K562 (cell line): ENCODE data around the gene CHCHD10. TPM values are rescaled to one million over a fixed set of nuclear protein-coding genes. Genes with fewer than 3 reads are reported as not detected.
A peak's percentile ranks its signal among the peaks of the same experiment; 100 is the strongest.

Source experiments
- ATAC-seq: fragments of 200-7000 bp; cut with Tn5 transposase; 3 replicates; pipeline ENCODE4 v1.9.1; 2020; ENCODE audit warnings: moderate library complexity
- BruUV-seq: library from RNA; stranded (reverse); fragments of 400-500 nt; replicated peaks from 2 replicates; lab custom pipeline; 2021; lab: Mats Ljungman, UMichigan
- CTCF ChIA-PET: fragments of 300-600 bp; formaldehyde crosslinking; extraction: SDS; loops from one replicate; lab custom pipeline; 2021; ENCODE audit warnings: low intra/inter-chr PET ratio; lab: Yijun Ruan, JAX
- POLR2A ChIA-PET: fragments of 300-600, 350-650 bp; sonication (Branson Sonifier 250); formaldehyde crosslinking; extraction: SDS; loops from one replicate; lab custom pipeline; 2021; ENCODE audit warnings: antibody characterized with exemption, inconsistent platforms; lab: Yijun Ruan, JAX
- DNase-seq, 4 experiments: peaks; one replicate each; pipeline versions ENCODE4 v3.0.0 to v3.0.0-alpha.2; 2011 to 2018; ENCODE audit warnings: low spot score in 3 of 4, mixed read lengths in 3 of 4; ENCODE audit errors: extremely low read depth in 1 of 4
- FAIRE-seq: peaks from 2 replicates; lab custom pipeline; 2011; peaks lifted over from hg19 to GRCh38; lab: Jason Lieb, UNC
- H2AFZ ChIP-seq: 2 replicates; pipeline ENCODE4 v1.6.0; 2011; ENCODE audit warnings: low read depth, low read length, control low read depth, inconsistent platforms
- H3K27ac ChIP-seq: fragments of 200-600 bp; 3 replicates; pipeline ENCODE4 v1.8.0; 2011; ENCODE audit warnings: low read depth, mild to moderate bottlenecking, control low read depth, inconsistent platforms, low read length, moderate library complexity, mixed read lengths; ENCODE audit errors: extremely low read depth
- H3K27me3 ChIP-seq, 2 experiments: fragments of 300-600 bp in 1 of 2; 2 replicates in 1 of 2; 3 replicates in 1 of 2; pipeline versions ENCODE4 v1.6.0 to v1.8.0; 2011; ENCODE audit warnings: inconsistent platforms in 2 of 2, low read length in 2 of 2, mild to moderate bottlenecking in 1 of 2, mixed read lengths in 1 of 2, moderate library complexity in 1 of 2; ENCODE audit not compliant: control insufficient read depth in 2 of 2, insufficient read depth in 2 of 2
- H3K36me3 ChIP-seq: fragments of 300-600 bp; 3 replicates; pipeline ENCODE4 v1.8.0; 2011; ENCODE audit warnings: mild to moderate bottlenecking, low read length, inconsistent platforms; ENCODE audit not compliant: control insufficient read depth, insufficient read depth
- H3K4me1 ChIP-seq, 2 experiments: fragments of 200-600 bp in 1 of 2; replicated peaks in 1 of 2; 2 replicates in 1 of 2; 3 replicates in 1 of 2; pipeline versions ENCODE4 v1.5.1 to v1.8.0; 2011; ENCODE audit warnings: inconsistent platforms in 2 of 2, low read length in 2 of 2, mild to moderate bottlenecking in 1 of 2, mixed read lengths in 1 of 2, moderate library complexity in 1 of 2; ENCODE audit not compliant: control insufficient read depth in 2 of 2, insufficient read depth in 2 of 2
- H3K4me2 ChIP-seq: 2 replicates; pipeline ENCODE4 v1.6.1; 2011; ENCODE audit warnings: low read length, control low read depth, inconsistent platforms, mixed read lengths; ENCODE audit not compliant: insufficient read depth
- H3K4me3 ChIP-seq: fragments of 200-600 bp; sonication (generic), shearing (Covaris generic); 2 replicates; pipeline ENCODE4 v1.5.1; 2016; ENCODE audit warnings: control low read depth, inconsistent platforms
- H3K79me2 ChIP-seq: fragments of 200-600 bp; 3 replicates; pipeline ENCODE4 v1.8.0; 2011; ENCODE audit warnings: low read length, inconsistent platforms; ENCODE audit not compliant: control insufficient read depth, insufficient read depth
- H3K9ac ChIP-seq, 2 experiments: 2 replicates each; pipeline versions ENCODE4 v1.6.0 to v1.6.1; 2011; ENCODE audit warnings: low read depth in 2 of 2, low read length in 2 of 2, control low read depth in 1 of 2, inconsistent platforms in 1 of 2, mild to moderate bottlenecking in 1 of 2, mixed read lengths in 1 of 2; ENCODE audit not compliant: insufficient read depth in 1 of 2
- H3K9me1 ChIP-seq: one replicate; pipeline ENCODE4 v1.6.0; 2011; ENCODE audit warnings: inconsistent platforms, mild to moderate bottlenecking, low read length, moderate library complexity; ENCODE audit not compliant: control insufficient read depth, insufficient read depth
- H3K9me3 ChIP-seq: replicated peaks from 2 replicates; pipeline ENCODE4 v1.5.1; 2011; ENCODE audit warnings: low read depth, low read length, inconsistent platforms; ENCODE audit not compliant: control insufficient read depth, insufficient read depth
- H4K20me1 ChIP-seq: replicated peaks from 2 replicates; pipeline ENCODE4 v1.6.1; 2011; ENCODE audit warnings: low read length, inconsistent platforms, mixed read lengths; ENCODE audit not compliant: control insufficient read depth, insufficient read depth
- CBFA2T2 ChIP-seq: fragments of 450-650 bp; conservative IDR thresholded peaks from 2 replicates; pipeline ENCODE4 v1.6.1; 2017; ENCODE audit warnings: mild to moderate bottlenecking
- EGR1 ChIP-seq: fragments of 450-650 bp; conservative IDR thresholded peaks from 2 replicates; pipeline ENCODE4 v1.6.1; 2017; ENCODE audit warnings: mild to moderate bottlenecking
- PBX2 ChIP-seq, 2 experiments: IDR thresholded peaks in 1 of 2; conservative IDR thresholded peaks in 1 of 2; 2 replicates each; pipeline ENCODE4 v1.6.1; 2016; ENCODE audit warnings: low read depth in 2 of 2, mild to moderate bottlenecking in 1 of 2, missing compliant biosample characterization in 1 of 2, missing genetic modification characterization in 1 of 2, moderate library complexity in 1 of 2
- WGBS: fragments of 100-300 bp; shearing (Covaris generic); methylation state at CpG from one replicate; pipeline ENCODE4 v1.1.6; 2016; ENCODE audit warnings: low coverage, mixed read lengths; ENCODE audit not compliant: insufficient coverage; ENCODE audit errors: missing lambda C conversion rate; 5-methylcytosine and 5-hydroxymethylcytosine counted together
- in situ Hi-C: fragments of 300-500 bp; cut with MboI; formaldehyde crosslinking; loops from 4 replicates; pipeline ENCODE4 v1.15.0; 2018; ENCODE audit warnings: inconsistent platforms, mixed read lengths
- intact Hi-C: fragments of 100-400 bp; cut with micrococcal nuclease; formaldehyde crosslinking; loops from 2 replicates; pipeline ENCODE4 v1.14.2; 2022
- polyA plus RNA-seq, 8 experiments: library from polyadenylated mRNA; depleted of rRNA in 4 of 8; stranded (reverse) in 5 of 8; unstranded in 3 of 8; fragments of >200 nt; fragmentation: Nextera tagmentation in 2 of 8; fragmentation: Illumina TruSeq in 1 of 8; extraction: Ambion mirVana in 2 of 8; extraction: Trizol in 1 of 8; gene quantifications; 2 replicates each; pipeline versions ENCODE4 v1.2.1 to v1.2.3, GENCODE V29; 2011 to 2014; ENCODE audit warnings: inconsistent platforms in 1 of 8, missing spikeins in 1 of 8
- total RNA-seq, 7 experiments: library from RNA; depleted of rRNA in 6 of 7; stranded (reverse); fragments of >200 nt in 6 of 7; fragmentation: Illumina TruSeq in 2 of 7; extraction: Trizol in 2 of 7; gene quantifications; 2 replicates each; pipeline versions ENCODE4 v1.2.1 to v1.2.3, GENCODE V29; 2011 to 2021; ENCODE audit warnings: low replicate concordance in 1 of 7

The CHCHD10 gene
- total and polyA plus RNA-seq, 9 of the 15 experiments (the other 6 are each of a cell fraction or from before 2014, with no cell fraction given) = 15.2 to 292 (median 102) TPM

DNA sequence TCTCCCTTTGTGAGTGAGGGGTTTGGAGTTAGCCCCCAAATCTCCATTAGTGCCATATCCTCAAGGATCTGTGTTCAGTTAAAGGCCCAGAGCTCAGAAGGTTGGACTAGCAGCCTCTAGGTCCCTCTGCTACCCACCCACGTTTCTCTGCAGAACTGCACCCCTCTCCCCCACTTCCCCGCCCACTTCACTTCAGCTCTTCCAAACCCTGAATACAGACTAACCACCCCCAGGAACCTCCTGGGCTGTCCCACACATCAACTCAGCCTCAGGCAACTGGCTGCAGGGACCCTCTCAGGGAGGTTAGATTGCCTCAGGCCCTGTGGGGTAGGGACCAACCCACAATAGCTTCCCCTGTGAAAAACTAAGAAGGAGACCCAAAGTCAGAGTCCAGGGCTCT lies 14.4 kb downstream of the CHCHD10 start:
- Histone ChIP-seq H3K36me3 (no peaks in the 10 kb centered on the region), H3K9me1 (peaks cover 3% of the 10 kb centered on the region), H3K9ac (no peak overlapping the region), H3K4me2 (no peak overlapping the region)
- DNase-seq (no peak), FAIRE-seq (no peak)
- CTCF ChIA-PET = no interaction called here
- 100% methylated on average over 1 of the region's 2 CpGs for WGBS
- intact Hi-C loops = no loop called here
- TF ChIP-seq PBX2 (CRISPR knock-in tag; IDR thresholded peaks at IDR 0.05; ENCODE audit: low read depth) = no peak
- no peak for TF ChIP-seq PBX2 (tag; conservative IDR thresholded peaks at IDR 0.05; ENCODE audit: low read depth)
- TF ChIP-seq CBFA2T2 = no peak
- 0 out of 2 replicates have a peak, but pooled peaks have one; percentile 11 for TF ChIP-seq EGR1
- TF ChIP-seq, all 486 proteins: peak for 1
- peaks cover 11 to 28% of the 10 kb centered on the region in 2 experiments for H3K4me1 ChIP-seq
- peaks cover 14% of the 10 kb centered on the region; the same call in 2 of the 3 replicates for H3K79me2 ChIP-seq
- H4K20me1 ChIP-seq = no peaks in the 10 kb centered on the region
- no peaks in the 10 kb centered on the region for H3K27me3 ChIP-seq
- BruUV-seq = no TSS peak
- no peak for ATAC-seq
- no peak overlapping the region for H3K27ac ChIP-seq
- POLR2A ChIA-PET = interaction anchor here (0.8 to 1.0 kb wide), 3 partner anchors 9 to 23 kb away, joined by 3 to 4 read pairs (median 3); partner anchors contain the start of genes C22orf15 and CHCHD10
- no peak overlapping the region for H3K4me3 ChIP-seq
- in situ Hi-C loops = no loop called here
- H2AFZ ChIP-seq = no peak overlapping the region
- no peaks in the 10 kb centered on the region for H3K9me3 ChIP-seq
